ENCODE measurements around the gene GPR146.
"Not testable (repeated sequence)": the region's sequence is repeated elsewhere in the genome, so short reads cannot be mapped to it uniquely, and the experiment has no call there.

The GPR146 gene

DNA sequence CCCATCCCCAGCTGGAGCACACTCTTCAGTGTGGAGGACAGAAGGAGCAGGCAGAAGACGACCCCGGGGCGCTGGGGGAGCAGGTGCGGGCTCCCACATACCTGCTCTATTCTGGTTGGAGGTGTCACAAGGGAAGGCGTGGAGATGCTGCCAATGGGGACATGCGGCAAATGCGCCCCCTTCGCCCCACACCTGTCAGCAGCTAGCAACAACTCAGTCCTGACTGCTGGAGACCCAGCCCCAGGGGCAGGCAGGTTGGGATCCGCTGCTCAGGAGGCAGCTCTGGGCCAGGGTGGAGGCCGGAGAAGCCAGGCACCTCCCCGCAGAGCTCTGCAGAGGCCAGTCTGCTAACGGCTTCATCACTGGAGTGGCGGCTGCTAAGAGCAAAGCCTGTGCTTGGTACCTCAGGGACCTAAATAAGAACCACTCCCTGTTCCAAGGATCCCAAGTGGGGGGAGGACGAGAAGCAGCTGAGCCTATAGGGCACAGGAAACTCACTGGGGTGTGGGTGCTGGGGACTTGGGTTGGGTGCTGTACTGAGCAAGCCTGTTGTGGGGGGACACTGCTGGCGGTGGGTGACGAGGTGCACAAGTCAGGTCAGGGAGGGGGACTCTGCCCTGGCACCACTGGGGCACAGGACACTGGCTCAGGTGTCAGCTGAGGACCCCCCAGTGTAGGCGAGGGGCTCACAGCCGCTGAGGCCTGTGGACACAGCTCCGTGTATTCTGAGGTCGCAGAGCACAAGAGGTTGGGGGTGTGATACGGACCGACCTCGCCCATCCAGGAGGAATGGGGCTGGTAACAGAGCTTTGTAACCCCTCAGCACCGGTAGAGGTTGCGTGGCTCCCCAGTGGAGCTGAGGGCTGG lies 19.2 kb upstream of the GPR146 start:
- DNase-seq (ENCODE audit: low read depth in 1 of 2, low spot score in 1 of 2): no peak

- no peak for DNase-seq (ENCODE audit: low read depth in 1 of 2, low spot score in 1 of 2)
These were observed 18.4 kb upstream of the GPR146 start for GRCh38 chr7:1025743-1026581.

GRCh38 chr7:1026721-1027161 lies 17.6 kb upstream of the GPR146 start:
- DNase-seq (ENCODE audit: low read depth in 1 of 2, low spot score in 1 of 2): no peak

- no peak for DNase-seq (ENCODE audit: low read depth in 1 of 2, low spot score in 1 of 2)
These were observed 16.9 kb upstream of the GPR146 start for GRCh38 chr7:1027242-1028043.

DNA sequence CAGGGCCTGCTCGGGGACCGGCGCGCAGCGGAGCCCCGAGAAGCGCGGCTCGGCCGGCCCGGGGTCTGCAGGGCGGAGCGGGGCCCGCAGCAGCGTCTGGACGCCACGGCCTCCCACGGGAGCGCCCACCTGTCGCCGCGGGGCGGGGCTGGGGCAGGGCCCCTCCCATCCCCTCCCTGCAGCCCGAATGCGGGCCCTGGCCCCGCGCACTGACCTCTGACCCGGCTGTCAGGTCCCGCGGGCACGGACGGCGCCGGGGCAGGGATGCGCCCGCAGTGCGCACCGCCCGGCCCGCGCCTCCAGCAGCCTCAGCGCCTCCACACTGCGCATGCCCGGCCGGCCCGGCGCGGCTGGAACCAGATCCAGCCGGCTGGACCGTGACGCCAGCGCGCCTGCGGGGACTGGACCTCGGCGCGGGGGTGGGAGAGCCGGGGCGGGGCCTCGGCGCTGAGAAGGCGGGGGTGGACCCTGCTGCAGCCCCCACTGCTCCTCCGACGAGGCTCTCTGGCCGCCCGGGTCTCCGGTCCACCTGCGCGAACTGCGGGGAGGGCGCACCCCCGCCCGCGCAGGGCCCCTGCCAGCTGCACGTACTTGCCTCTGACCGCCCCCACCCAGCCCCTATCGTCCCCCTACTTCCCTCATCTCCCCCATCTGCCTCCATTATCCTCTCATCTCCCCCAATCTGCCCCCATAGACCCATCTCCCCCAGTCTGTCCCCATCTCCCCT lies 16.1 kb upstream of the GPR146 start:
- DNase-seq (ENCODE audit: low read depth in 1 of 2, low spot score in 1 of 2): peak; percentile 69 to 79

DNA sequence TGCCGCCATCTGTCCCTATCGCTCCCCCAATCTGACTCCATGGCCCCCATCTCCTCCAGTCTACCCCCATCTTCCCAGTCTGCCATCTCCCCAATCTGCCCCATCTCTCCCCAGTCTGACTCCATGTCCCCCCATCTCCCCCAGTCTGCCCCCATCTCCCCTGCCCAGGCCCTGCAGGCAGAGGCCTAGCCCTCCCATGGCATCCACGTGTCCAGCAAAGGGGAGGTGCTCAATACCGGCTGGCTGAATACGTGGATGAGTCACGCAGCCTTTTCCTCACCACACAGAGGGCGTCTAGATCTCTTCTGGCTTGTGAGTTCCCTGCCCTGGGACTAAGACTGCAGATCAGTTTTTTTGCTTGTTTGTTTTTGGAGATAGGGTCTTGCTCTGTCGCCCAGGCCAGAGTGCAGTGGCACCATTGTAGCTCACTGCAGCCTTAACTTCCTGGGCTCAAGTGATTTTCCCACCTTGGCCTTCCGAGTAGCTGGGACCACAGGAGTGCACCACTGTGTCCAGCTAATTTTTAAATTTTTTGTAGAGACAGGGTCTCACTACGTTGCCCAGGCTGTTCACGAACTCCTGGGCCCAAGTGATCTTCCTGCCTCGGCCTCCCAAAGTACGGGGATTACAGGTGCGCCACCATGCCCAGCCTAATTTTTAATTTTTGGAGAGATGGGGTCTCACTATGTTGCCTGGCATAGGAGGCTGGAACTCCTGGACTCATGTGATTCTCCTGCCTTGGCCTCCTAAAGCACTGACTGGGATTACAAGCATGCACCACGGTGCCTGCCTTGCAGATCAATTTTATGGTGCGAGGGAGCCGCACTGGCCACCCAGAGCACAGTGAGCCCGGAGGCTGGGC lies 15.3 kb upstream of the GPR146 start:
- peak; percentile 13 to 55 for DNase-seq (ENCODE audit: low read depth in 1 of 2, low spot score in 1 of 2)

DNA sequence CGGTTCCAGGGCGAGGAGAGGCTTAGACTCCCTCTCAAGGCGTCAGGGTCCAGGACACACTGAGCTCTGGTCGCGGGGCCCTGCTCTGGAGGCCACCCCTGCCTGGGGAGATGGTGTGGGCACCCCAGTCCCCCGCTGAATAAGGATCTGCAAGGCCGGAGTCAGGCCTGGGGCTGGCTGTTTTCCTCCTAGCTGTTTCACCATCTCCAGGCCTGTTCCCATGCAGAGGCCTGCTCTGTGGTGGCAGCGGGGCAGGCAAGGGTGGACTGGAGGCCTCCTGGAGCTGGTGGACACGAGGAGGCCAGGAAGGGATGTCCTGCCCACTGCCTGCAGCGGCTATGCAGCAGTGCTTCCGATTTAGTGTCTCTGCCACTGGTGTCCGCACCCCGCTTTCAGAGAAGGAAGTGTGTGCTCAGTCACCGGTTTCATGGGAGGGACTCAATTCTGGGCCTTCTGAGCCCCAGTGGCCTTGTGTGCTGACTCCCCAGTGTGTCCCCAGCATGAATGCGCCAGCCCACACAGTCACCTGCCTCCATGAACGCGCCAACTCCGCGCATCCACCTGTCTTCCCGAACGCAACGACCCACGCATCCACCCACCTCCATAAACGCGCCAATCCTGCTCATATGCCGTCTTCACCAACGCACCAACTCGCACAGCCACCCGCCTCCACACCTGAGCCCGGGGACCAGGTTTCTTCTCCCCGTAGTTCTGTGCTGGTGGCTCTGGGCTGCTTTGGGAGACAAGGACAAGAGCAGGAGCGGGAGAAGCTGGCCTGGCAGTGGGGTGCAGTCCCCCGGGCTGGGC lies 14.5 kb upstream of the GPR146 start:
- no peak for DNase-seq (ENCODE audit: low read depth in 1 of 2, low spot score in 1 of 2)

DNA sequence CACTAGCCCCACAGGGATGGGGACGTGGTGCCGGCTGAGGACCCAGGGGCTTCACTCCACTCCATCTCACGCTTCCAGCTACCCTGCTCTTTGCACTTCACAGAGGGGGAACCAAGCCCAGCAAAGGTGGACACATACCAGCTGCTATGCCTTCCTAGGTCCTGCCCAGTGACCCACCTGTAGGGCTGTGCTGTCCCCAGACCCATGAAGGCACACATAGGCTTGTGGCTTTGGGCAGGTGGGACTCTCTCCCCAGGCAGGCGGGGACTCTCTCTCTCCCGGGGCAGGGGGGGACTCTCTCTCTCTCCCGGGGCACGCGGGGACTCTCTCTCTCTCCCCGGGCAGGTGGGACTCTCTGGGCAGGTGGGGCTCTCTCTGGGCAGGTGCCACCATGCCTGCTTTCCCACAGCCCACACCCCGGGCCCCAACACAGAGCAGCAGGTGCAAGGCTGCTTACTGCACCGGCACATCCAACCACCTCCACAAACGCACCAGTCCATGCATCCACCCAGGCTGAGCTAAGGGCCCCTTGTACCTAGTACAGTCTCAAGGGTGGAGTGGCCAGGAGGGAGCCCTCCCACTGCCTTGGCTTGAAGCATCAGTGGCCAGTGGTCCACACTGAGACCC lies 13.8 kb upstream of the GPR146 start:
- no peak for DNase-seq (ENCODE audit: low read depth in 1 of 2, low spot score in 1 of 2)

GRCh38 chr7:1031716-1032455 lies 12.5 kb upstream of the GPR146 start:
- no peak for DNase-seq (ENCODE audit: low read depth in 1 of 2, low spot score in 1 of 2)

DNA sequence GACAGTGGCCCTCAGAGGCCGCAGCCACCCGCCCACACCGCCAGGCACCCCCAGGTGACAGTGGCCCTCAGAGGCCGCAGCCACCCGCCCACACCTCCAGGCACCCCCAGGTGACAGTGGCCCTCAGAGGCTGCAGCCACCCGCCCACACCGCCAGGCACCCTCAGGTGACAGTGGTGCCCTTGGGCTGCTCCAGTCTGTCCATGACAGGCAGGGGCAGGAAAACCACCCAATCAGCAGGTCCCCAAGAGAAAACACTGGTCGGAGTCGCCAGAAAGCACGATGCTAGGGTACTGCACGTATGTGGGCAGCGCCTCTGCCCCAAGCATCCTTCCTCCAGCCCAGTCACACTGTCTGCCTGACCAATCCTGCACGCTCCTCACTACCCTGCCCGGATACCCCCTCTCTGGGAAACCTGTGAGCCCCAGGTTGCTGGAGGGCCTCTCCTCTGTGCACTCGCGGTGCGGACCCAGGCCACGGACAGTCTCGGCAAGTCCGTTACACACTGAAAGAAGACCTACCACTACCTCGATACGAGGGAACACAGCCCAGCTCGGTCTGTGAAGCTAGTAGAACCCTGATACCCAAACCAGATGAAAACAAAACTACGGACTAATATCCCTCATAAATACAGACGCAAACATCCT lies 11.7 kb upstream of the GPR146 start:
- no peak for DNase-seq (ENCODE audit: low read depth in 1 of 2, low spot score in 1 of 2)

DNA sequence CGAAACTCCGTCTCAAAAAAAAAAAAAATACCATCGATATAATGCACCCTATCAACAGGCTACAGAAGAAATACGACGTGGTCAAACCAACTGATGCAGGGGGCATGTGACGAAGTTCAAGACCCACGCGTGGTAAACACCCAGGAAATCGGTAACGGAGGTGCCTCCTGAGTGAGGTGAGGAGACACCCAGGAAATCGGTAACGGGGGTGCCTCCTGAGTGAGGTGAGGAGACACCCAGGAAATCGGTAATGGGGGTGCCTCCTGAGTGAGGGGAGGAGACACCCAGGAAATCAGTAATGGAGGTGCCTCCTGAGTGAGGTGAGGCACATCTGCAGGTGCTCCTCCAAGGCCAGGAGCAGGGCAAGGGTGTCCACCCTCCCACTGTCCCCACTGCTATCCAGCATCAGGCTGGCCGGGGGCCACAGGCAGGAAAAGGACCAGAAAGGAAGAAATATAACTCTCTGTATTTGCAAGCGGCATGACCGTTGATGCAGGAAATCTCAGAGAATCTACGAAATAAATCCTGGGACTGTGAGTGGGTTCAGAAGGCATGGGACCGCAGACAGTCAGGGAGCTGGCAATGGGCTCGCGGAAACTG lies 10.7 kb upstream of the GPR146 start:
- DNase-seq (ENCODE audit: low read depth in 1 of 2, low spot score in 1 of 2): no peak

- not testable (repeated sequence) for DNase-seq (ENCODE audit: low read depth in 1 of 2, low spot score in 1 of 2)
These were observed 9.6 kb upstream of the GPR146 start for GRCh38 chr7:1034769-1035168.

DNA sequence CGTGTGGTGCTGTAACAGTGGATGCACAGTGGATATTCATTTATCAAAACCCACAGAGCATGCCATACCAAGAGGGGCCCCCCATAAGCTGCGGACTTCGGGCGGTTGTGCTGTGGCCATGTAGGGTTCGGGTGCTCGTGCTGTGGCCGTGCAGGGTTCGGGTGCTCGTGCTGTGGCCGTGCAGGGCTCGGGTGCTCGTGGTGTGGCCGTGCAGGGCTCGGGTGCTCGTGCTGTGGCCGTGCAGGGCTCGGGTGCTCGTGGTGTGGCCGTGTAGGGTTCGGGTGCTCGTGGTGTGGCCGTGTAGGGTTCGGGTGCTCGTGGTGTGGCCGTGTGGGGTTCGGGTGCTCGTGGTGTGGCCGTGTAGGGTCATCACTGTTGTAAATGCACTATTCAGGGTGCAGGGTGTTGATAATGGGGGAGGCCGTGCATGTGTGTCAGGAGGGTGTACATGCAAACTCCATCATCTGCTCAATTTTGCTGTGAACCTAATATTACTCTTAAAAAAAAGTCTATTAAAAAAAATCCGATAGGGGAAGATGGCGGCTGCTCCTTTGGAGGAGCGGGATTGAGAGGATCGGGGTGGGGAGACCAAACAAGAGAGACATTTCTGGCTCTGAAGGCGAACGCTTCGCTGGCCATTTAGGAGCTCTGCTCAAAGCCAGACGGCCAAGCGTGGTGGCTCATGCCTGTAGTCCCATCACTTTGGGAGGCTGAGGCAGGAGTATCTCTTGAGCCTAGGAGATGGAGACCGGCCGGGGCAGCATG lies 8.0 kb upstream of the GPR146 start:
- DNase-seq (ENCODE audit: low read depth in 1 of 2, low spot score in 1 of 2): not testable (repeated sequence)

DNA sequence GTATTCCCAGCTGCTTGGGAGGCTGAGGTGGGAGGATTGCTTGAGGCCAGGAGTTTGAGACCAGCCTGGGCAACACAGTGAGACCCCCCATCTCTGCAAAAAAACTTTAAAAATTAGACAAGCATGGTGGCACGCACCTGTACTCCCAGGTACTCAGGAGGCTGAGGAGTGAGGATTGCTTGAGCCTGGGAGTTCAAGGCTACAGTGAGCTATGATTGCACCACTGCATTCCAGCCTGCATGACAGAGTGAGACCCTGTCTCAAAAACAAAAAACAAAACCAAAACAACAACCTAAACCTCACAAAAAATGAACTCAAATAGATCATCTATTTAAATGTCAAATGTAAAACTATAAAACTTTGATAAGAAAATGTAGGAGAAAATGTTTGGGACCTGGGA lies 4.1 kb upstream of the GPR146 start:
- not testable (repeated sequence) for DNase-seq (ENCODE audit: low read depth in 1 of 2, low spot score in 1 of 2)

GRCh38 chr7:1040790-1041189 lies 3.6 kb upstream of the GPR146 start:
- DNase-seq (ENCODE audit: low read depth in 1 of 2, low spot score in 1 of 2): no peak
